PC-9 (cell line): Measurements from ENCODE around the gene BEND3. TPM values are rescaled to one million over a fixed set of nuclear protein-coding genes. Genes with fewer than 3 reads are reported as not detected.
A peak's percentile ranks its signal among the peaks of the same experiment; 100 is the strongest.

ENCODE experiments used
- BruUV-seq: library from RNA; stranded (reverse); fragments of 400-500 nt; replicated peaks from 2 replicates; lab custom pipeline; 2021; lab: Mats Ljungman, UMichigan
- CTCF ChIA-PET: fragments of 300-600 bp; sonication (Branson Sonifier 250); formaldehyde crosslinking; loops from one replicate; lab custom pipeline; 2022; ENCODE audit warnings: antibody characterized with exemption; lab: Charles Lee
- POLR2A ChIA-PET: fragments of 300-600 bp; sonication (Branson Sonifier 250); formaldehyde crosslinking; loops from one replicate; lab custom pipeline; 2022; ENCODE audit warnings: antibody characterized with exemption; ENCODE audit not compliant: unreplicated experiment; lab: Charles Lee
- DNase-seq, 2 experiments: peaks; one replicate each; pipeline versions ENCODE4 v3.0.0 to v3.0.0-alpha.2; 2015 to 2022; ENCODE audit warnings: mixed read lengths in 1 of 2
- H2AFZ ChIP-seq: fragments of 200-600 bp; sonication (generic); 2 replicates; pipeline ENCODE4 v1.8.1; 2017; ENCODE audit warnings: antibody characterized with exemption
- H3F3A ChIP-seq: fragments of 200-600 bp; sonication (generic); 2 replicates; pipeline ENCODE4 v1.8.1; 2017; ENCODE audit warnings: antibody characterized with exemption, mild to moderate bottlenecking, low read depth; ENCODE audit not compliant: insufficient read depth
- H3K27ac ChIP-seq: fragments of 200-600 bp; sonication (generic); 2 replicates; pipeline ENCODE4 v1.6.1; 2016; ENCODE audit warnings: mixed run types
- H3K27me3 ChIP-seq: fragments of 200-600 bp; sonication (generic); 2 replicates; pipeline ENCODE4 v1.6.1; 2016; ENCODE audit warnings: low read depth, mixed run types; ENCODE audit not compliant: insufficient read depth
- H3K36me3 ChIP-seq: fragments of 200-600 bp; sonication (generic); 2 replicates; pipeline ENCODE4 v1.6.1; 2016; ENCODE audit warnings: low read depth, mixed run types
- H3K4me1 ChIP-seq: fragments of 200-600 bp; sonication (generic); replicated peaks from 2 replicates; pipeline ENCODE4 v1.6.1; 2016; ENCODE audit warnings: mixed run types; ENCODE audit not compliant: insufficient read depth
- H3K4me2 ChIP-seq: fragments of 200-600 bp; sonication (generic); 2 replicates; pipeline ENCODE4 v1.6.1; 2017; ENCODE audit warnings: mixed run types
- H3K4me3 ChIP-seq: fragments of 200-600 bp; sonication (generic); 2 replicates; pipeline ENCODE4 v1.6.1; 2016; ENCODE audit warnings: mixed run types
- H3K79me2 ChIP-seq: fragments of 200-600 bp; sonication (generic); 2 replicates; pipeline ENCODE4 v1.6.1; 2017; ENCODE audit warnings: low read depth, mixed run types
- H3K9me2 ChIP-seq: fragments of 200-600 bp; sonication (generic); 2 replicates; pipeline ENCODE4 v1.8.1; 2017; ENCODE audit warnings: mild to moderate bottlenecking; ENCODE audit not compliant: insufficient read depth
- H3K9me3 ChIP-seq: fragments of 200-600 bp; sonication (generic); 2 replicates; pipeline ENCODE4 v1.8.1; 2016; ENCODE audit warnings: low read depth; ENCODE audit not compliant: insufficient read depth
- H4K20me1 ChIP-seq: fragments of 200-600 bp; sonication (generic); 2 replicates; pipeline ENCODE4 v1.8.1; 2017; ENCODE audit not compliant: insufficient read depth
- CTCF ChIP-seq: fragments of 200-600 bp; sonication (generic); conservative IDR thresholded peaks from 2 replicates; pipeline ENCODE4 v1.6.1; 2017; ENCODE audit warnings: mixed run types, antibody characterized with exemption, mild to moderate bottlenecking, moderate library complexity
- EZH2 ChIP-seq: fragments of 200-600 bp; sonication (generic); IDR thresholded peaks from 2 replicates; pipeline ENCODE4 v1.8.0; 2017; ENCODE audit warnings: antibody characterized with exemption, low read depth
- intact Hi-C: fragments of 100-400 bp; cut with micrococcal nuclease; formaldehyde crosslinking; loops from one replicate; pipeline ENCODE4 v1.10.0; 2022; ENCODE audit not compliant: unreplicated experiment
- total RNA-seq: library from RNA; stranded (reverse); gene quantifications from 2 replicates; pipeline ENCODE4 v1.2.3, GENCODE V29; 2021

The BEND3 gene
- total RNA-seq, 1 experiment from 2014 or later, result 3.4 TPM

GRCh38 chr6:107116328-107116892 lies 1.1 kb upstream of the BEND3 start:
- CTCF ChIA-PET, result interaction anchor here (0.5 to 0.6 kb wide), 3 partner anchors 12 to 62 kb away, joined by 4 read pairs; no protein-coding TSS in a partner anchor
- no peak for TF ChIP-seq CTCF
- TF ChIP-seq EZH2, result no peak
- H3K4me3 ChIP-seq, result peak overlapping the region; percentile 68
- peak overlapping the region; percentile 82 for H3K4me2 ChIP-seq
- no peaks in the 10 kb centered on the region for H3K9me2 ChIP-seq
- no peaks in the 10 kb centered on the region for H4K20me1 ChIP-seq
- peak in 1 of 2 experiments; percentile 54 for DNase-seq
- POLR2A ChIA-PET, result interaction anchor here (0.6 kb wide), 1 partner anchor 555 kb away, joined by 5 read pairs; no protein-coding TSS in a partner anchor
- H3K27me3 ChIP-seq, result no peaks in the 10 kb centered on the region
- BruUV-seq, result no TSS peak
- H2AFZ ChIP-seq, result peak overlapping the region; percentile 97
- no peaks in the 10 kb centered on the region for H3K9me3 ChIP-seq
- H3F3A ChIP-seq, result peaks cover 14% of the 10 kb centered on the region; the same call in 1 of the 2 replicates
- no peaks in the 10 kb centered on the region for H3K36me3 ChIP-seq
- H3K4me1 ChIP-seq, result peaks cover 8% of the 10 kb centered on the region; the same call in 1 of the 2 replicates
- peaks cover 10% of the 10 kb centered on the region; the same call in 1 of the 2 replicates for H3K79me2 ChIP-seq
- intact Hi-C loops, result loop anchor here (10.0 kb wide), 2 partner anchors 122 to 672 kb away; no protein-coding TSS in a partner anchor
- peak overlapping the region; percentile 58 for H3K27ac ChIP-seq

GRCh38 chr6:107115695-107116327 lies 496 bp upstream of the BEND3 start:
- BruUV-seq, result no TSS peak

More at GRCh38 chr6:107115695-107116327, 496 bp upstream of the BEND3 start:
- peaks cover 14% of the 10 kb centered on the region; the same call in 1 of the 2 replicates for H3F3A ChIP-seq
- no peaks in the 10 kb centered on the region for H3K9me2 ChIP-seq
- H3K27me3 ChIP-seq, result no peaks in the 10 kb centered on the region
- no peaks in the 10 kb centered on the region for H4K20me1 ChIP-seq
- H3K4me2 ChIP-seq, result peak overlapping the region; percentile 82
- H3K36me3 ChIP-seq, result no peaks in the 10 kb centered on the region
- ChIA-PET CTCF (interaction anchor here (0.5 to 0.6 kb wide), 7 partner anchors 12 to 1126 kb away, joined by 3 to 19 read pairs (median 4); partner anchors contain the start of gene MTRES1), POLR2A (interaction anchor here (0.6 to 0.7 kb wide), 3 partner anchors 10 to 555 kb away, joined by 5 to 7 read pairs (median 7); no protein-coding TSS in a partner anchor)
- H3K27ac ChIP-seq, result peak overlapping the region; percentile 58
- peak in 1 of 2 experiments; percentile 54 for DNase-seq
- H2AFZ ChIP-seq, result peak overlapping the region; percentile 97
- peaks cover 8% of the 10 kb centered on the region; the same call in 1 of the 2 replicates for H3K4me1 ChIP-seq
- no peaks in the 10 kb centered on the region for H3K9me3 ChIP-seq
- H3K79me2 ChIP-seq, result peaks cover 10% of the 10 kb centered on the region; the same call in 1 of the 2 replicates
- intact Hi-C loops, result loop anchor here (10.0 kb wide), 2 partner anchors 121 to 671 kb away; no protein-coding TSS in a partner anchor
- TF ChIP-seq CTCF (0 out of 2 replicates have a peak, but pooled peaks have one; percentile 13), EZH2 (no peak)
- peak overlapping the region; percentile 68 for H3K4me3 ChIP-seq
